Measurements from ENCODE around the gene RNF44.

RNF44 gene

GRCh38 chr5:176528301-176528700 lies 8.9 kb downstream of the RNF44 start:
- Histone ChIP-seq H3K36me3 (ENCODE audit: control insufficient read depth in 2 of 2, insufficient read depth in 2 of 2, low read length in 2 of 2) (peaks cover 17 to 25% of the 10 kb centered on the region in 2 donors), H3K27ac (ENCODE audit: low read length) (no peak overlapping the region), H3K9me3 (ENCODE audit: control insufficient read depth in 2 of 2, low read length in 2 of 2) (no peaks in the 10 kb centered on the region), H3K4me1 (ENCODE audit: control insufficient read depth, insufficient read depth, low read length) (peaks cover 31% of the 10 kb centered on the region), H3K27me3 (ENCODE audit: control insufficient read depth in 1 of 2, insufficient read depth in 2 of 2, low read length in 2 of 2) (no peaks in the 10 kb centered on the region), H3K4me3 (ENCODE audit: low read length in 2 of 2) (no peak overlapping the region), H3K9ac (ENCODE audit: low read length in 2 of 2) (no peak overlapping the region)

DNA sequence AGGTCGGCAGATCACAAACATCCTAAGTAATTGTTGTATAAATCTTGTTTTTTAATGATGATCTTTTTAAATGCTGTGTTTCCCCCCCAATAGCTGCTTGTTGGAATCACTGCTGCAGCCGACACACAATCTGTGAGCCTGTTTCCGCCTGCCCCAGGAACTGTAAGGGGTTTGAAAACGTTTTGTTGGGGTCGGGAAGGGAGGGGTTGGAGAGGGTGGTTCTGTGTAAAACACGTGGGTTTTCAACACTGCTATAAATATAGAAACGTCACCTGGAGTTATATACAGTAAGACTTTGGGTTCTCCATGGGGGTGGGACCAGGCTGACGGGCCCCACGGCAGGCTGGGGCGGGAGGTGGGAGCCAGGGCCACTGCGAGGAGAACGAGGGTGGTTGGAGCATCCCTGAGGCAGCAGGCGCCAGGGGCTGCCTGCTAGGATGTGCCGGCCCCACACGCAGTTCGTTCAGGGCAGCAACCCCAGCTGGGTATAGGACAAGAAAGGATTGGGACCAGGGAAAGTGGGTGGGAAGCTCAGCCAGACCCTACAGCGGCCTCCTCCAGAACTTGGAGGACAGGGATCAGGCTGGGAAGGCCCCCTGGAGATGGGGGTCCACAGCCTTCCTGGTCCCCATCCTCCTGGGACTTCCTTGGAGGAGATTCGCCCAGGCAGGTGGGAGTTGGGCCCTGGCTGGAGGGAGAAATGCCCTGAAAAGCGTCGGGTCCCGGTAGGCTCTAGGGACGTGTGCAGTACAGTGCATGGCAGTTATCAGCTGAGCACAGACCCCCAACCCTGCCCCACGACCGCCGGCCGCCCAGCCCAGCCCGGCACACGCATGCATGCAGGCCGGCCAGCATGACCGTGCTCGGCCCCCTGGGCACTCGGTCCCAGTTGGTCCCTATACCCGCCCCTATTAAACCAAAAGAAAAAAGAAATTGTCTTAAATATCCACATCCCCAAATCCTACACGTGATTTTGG lies 9.7 kb downstream of the RNF44 start:
- Histone ChIP-seq H3K36me3 (ENCODE audit: control insufficient read depth in 2 of 2, insufficient read depth in 2 of 2, low read length in 2 of 2) (peaks cover 17 to 25% of the 10 kb centered on the region in 2 donors), H3K9me3 (ENCODE audit: control insufficient read depth in 2 of 2, low read length in 2 of 2) (no peaks in the 10 kb centered on the region), H3K4me1 (ENCODE audit: control insufficient read depth, insufficient read depth, low read length) (peaks cover 24% of the 10 kb centered on the region), H3K27ac (ENCODE audit: low read length) (no peak overlapping the region), H3K4me3 (ENCODE audit: low read length in 2 of 2) (no peak overlapping the region), H3K9ac (ENCODE audit: low read length in 2 of 2) (no peak overlapping the region), H3K27me3 (ENCODE audit: control insufficient read depth in 1 of 2, insufficient read depth in 2 of 2, low read length in 2 of 2) (no peaks in the 10 kb centered on the region)

DNA sequence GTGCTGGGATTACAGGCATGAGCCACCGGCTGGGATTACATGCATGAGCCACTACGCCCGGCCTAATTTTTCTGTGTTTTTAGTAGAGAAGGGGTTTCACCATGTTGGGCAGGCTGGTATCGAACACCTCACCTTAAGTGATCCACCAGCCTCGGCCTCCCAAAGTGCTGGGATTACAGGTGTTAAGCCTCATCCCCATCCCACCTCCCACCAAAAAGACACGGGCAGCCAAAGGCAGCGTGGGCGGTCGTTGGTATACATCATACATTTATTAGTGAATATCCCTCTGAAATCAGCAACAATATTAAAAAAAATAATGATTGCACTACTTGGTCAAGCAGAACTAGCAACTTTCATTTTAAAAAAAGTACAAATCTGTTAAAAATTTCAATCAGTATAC lies 10.7 kb downstream of the RNF44 start:
- Histone ChIP-seq H3K9ac (ENCODE audit: low read length in 2 of 2) (no peak overlapping the region), H3K9me3 (ENCODE audit: control insufficient read depth in 2 of 2, low read length in 2 of 2) (no peaks in the 10 kb centered on the region), H3K36me3 (ENCODE audit: control insufficient read depth in 2 of 2, insufficient read depth in 2 of 2, low read length in 2 of 2) (peaks cover 15 to 23% of the 10 kb centered on the region in 2 donors), H3K4me3 (ENCODE audit: low read length in 2 of 2) (no peak overlapping the region), H3K27ac (ENCODE audit: low read length) (no peak overlapping the region), H3K4me1 (ENCODE audit: control insufficient read depth, insufficient read depth, low read length) (peaks cover 17% of the 10 kb centered on the region), H3K27me3 (ENCODE audit: control insufficient read depth in 1 of 2, insufficient read depth in 2 of 2, low read length in 2 of 2) (no peaks in the 10 kb centered on the region)

DNA sequence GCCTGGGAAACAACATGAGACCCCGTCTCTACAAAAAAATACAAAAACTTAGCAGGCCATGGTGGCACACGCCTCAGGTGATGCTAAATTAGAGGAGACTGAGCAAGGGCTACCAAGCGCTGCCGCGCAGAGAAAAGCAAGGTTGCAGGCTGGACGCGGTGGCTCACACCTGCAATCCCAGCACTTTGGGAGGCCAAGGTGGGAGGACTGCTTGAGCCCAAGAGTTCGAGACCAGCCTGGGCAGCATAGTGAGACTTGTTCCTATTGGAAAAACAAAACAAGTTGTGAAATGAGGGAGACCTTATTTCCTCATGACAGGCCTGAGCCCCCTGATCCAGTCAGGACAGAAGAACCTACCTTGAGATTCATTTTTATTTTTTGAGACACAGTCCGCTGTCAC lies 11.5 kb downstream of the RNF44 start:
- H3K27me3 ChIP-seq (ENCODE audit: control insufficient read depth in 1 of 2, insufficient read depth in 2 of 2, low read length in 2 of 2), result no peaks in the 10 kb centered on the region
- H3K4me1 ChIP-seq (ENCODE audit: control insufficient read depth, insufficient read depth, low read length), result peaks cover 9% of the 10 kb centered on the region
- H3K27ac ChIP-seq (ENCODE audit: low read length), result no peak overlapping the region
- no peak overlapping the region for H3K9ac ChIP-seq (ENCODE audit: low read length in 2 of 2)
- H3K9me3 ChIP-seq (ENCODE audit: control insufficient read depth in 2 of 2, low read length in 2 of 2), result no peaks in the 10 kb centered on the region
- peaks cover 10 to 23% of the 10 kb centered on the region in 2 donors for H3K36me3 ChIP-seq (ENCODE audit: control insufficient read depth in 2 of 2, insufficient read depth in 2 of 2, low read length in 2 of 2)
- H3K4me3 ChIP-seq (ENCODE audit: low read length in 2 of 2), result no peak overlapping the region

DNA sequence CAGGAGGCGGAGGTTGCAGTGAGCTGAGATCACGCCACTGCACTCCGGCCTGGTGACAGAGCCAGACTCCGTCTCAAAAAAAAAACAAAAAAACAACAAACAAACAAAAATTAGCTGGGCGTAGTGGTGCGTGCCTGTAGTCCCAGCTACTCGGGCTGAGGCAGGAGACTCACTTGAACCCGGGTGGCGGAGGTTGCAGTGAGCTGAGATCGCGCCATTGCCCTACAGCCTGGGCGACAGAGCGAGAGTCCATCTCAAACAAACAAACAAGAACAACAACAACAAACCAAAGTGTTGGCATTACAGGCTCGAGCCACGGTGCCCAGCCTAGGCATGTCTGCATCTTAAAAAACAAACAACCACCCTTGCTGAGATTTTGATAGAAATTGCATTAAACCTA lies 12.2 kb downstream of the RNF44 start:
- Histone ChIP-seq H3K36me3 (ENCODE audit: control insufficient read depth in 2 of 2, insufficient read depth in 2 of 2, low read length in 2 of 2) (peaks cover 10 to 20% of the 10 kb centered on the region in 2 donors), H3K27ac (ENCODE audit: low read length) (no peak overlapping the region), H3K9me3 (ENCODE audit: control insufficient read depth in 2 of 2, low read length in 2 of 2) (no peaks in the 10 kb centered on the region), H3K9ac (ENCODE audit: low read length in 2 of 2) (no peak overlapping the region), H3K4me3 (ENCODE audit: low read length in 2 of 2) (no peak overlapping the region), H3K4me1 (ENCODE audit: control insufficient read depth, insufficient read depth, low read length) (peaks cover 4% of the 10 kb centered on the region), H3K27me3 (ENCODE audit: control insufficient read depth in 1 of 2, insufficient read depth in 2 of 2, low read length in 2 of 2) (no peaks in the 10 kb centered on the region)

GRCh38 chr5:176524138-176524537 lies 13.1 kb downstream of the RNF44 start:
- no peaks in the 10 kb centered on the region for H3K9me3 ChIP-seq (ENCODE audit: control insufficient read depth in 2 of 2, low read length in 2 of 2)
- H3K4me3 ChIP-seq (ENCODE audit: low read length in 2 of 2), result no peak overlapping the region
- no peaks in the 10 kb centered on the region for H3K27me3 ChIP-seq (ENCODE audit: control insufficient read depth in 1 of 2, insufficient read depth in 2 of 2, low read length in 2 of 2)
- H3K4me1 ChIP-seq (ENCODE audit: control insufficient read depth, insufficient read depth, low read length), result peaks cover 4% of the 10 kb centered on the region
- peaks cover 3 to 14% of the 10 kb centered on the region in 2 donors for H3K36me3 ChIP-seq (ENCODE audit: control insufficient read depth in 2 of 2, insufficient read depth in 2 of 2, low read length in 2 of 2)
- no peak overlapping the region for H3K27ac ChIP-seq (ENCODE audit: low read length)
- no peak overlapping the region for H3K9ac ChIP-seq (ENCODE audit: low read length in 2 of 2)

DNA sequence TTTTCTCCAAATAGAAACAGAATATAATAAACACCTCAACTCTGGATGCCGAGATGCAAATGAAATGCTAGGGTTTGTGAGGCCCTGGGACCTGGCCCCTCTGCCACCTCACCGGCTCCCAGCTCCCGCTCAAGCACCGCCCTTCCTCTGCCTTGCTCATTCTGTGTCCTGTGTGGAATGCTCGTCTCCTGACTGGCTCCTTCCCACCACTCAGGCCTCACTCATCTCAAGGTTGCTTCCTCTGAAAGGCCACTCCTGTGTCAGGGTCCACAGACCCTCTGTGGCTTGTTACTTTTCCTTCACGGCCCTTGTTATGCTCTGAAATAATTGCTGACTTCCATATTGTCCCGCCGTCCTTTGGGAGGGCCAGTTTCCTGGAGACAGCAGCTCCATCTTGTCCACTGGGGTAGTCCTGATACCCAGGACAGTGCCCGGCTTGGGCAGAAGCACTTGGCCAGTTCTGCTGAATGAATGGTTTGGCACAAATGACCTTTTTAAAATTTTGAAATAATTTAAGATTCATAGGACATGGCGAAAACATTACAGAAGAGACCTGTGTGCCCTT lies 15.4 kb downstream of the RNF44 start:
- H3K36me3 ChIP-seq (ENCODE audit: control insufficient read depth in 2 of 2, insufficient read depth in 2 of 2, low read length in 2 of 2), result peaks cover 0 to 2% of the 10 kb centered on the region in 2 donors
- no peak overlapping the region for H3K4me3 ChIP-seq (ENCODE audit: low read length in 2 of 2)
- H3K27me3 ChIP-seq (ENCODE audit: control insufficient read depth in 1 of 2, insufficient read depth in 2 of 2, low read length in 2 of 2), result no peaks in the 10 kb centered on the region
- H3K9ac ChIP-seq (ENCODE audit: low read length in 2 of 2), result no peak overlapping the region
- no peaks in the 10 kb centered on the region for H3K9me3 ChIP-seq (ENCODE audit: control insufficient read depth in 2 of 2, low read length in 2 of 2)
- no peak overlapping the region for H3K27ac ChIP-seq (ENCODE audit: low read length)
- no peaks in the 10 kb centered on the region for H3K4me1 ChIP-seq (ENCODE audit: control insufficient read depth, insufficient read depth, low read length)

- H3K4me1 ChIP-seq (ENCODE audit: control insufficient read depth, insufficient read depth, low read length), result no peaks in the 10 kb centered on the region
- no peak overlapping the region for H3K27ac ChIP-seq (ENCODE audit: low read length)
- H3K36me3 ChIP-seq (ENCODE audit: control insufficient read depth in 2 of 2, insufficient read depth in 2 of 2, low read length in 2 of 2), result peaks cover 0 to 2% of the 10 kb centered on the region in 2 donors
- no peaks in the 10 kb centered on the region for H3K27me3 ChIP-seq (ENCODE audit: control insufficient read depth in 1 of 2, insufficient read depth in 2 of 2, low read length in 2 of 2)
- H3K9ac ChIP-seq (ENCODE audit: low read length in 2 of 2), result no peak overlapping the region
- H3K4me3 ChIP-seq (ENCODE audit: low read length in 2 of 2), result no peak overlapping the region
- no peaks in the 10 kb centered on the region for H3K9me3 ChIP-seq (ENCODE audit: control insufficient read depth in 2 of 2, low read length in 2 of 2)
These were observed 15.9 kb downstream of the RNF44 start for GRCh38 chr5:176521286-176521685.

DNA sequence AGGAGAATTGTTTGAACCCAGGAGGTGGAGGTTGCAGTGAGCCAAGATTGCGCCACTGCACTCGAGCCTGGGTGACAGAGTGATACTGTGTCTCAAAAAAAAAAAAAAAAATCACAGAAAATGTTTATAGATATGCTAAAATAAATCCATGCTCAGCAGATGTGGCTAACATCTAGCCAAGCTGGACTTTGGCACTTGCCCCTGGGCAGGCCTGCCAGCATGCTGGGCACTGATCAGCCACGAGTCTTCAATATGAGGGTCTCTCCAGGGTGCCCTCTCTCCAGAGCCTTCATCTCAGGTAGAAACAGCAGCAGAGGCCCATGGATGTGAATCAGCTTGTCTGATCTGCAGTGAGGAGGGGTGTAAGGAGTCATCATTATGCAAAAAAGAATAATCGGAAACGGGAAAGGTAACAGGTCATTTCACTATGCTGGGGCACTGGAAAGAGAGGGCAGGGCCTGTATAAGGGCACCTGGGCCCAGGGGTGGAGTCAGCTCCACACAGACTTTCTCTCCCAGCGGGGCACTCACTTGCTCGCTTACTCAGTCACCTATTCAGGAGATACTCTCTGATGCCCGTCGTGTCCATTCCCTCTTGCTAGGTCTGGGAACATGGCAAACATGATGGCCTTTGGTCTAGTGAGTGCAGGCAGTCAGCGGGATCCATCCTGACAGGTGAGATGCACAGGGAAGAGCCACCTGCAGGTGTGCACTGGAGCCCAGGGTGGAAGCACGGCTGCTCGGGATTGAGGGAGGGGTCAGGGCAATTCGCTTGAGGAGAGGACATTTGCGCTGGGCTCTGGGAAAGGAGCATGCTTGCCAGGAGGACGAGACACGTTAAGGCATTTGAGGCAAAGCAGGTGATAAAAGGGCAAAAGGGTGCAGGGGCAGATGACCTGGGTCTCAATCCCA lies 17.1 kb downstream of the RNF44 start:
- Histone ChIP-seq H3K4me1 (ENCODE audit: control insufficient read depth, insufficient read depth, low read length) (no peaks in the 10 kb centered on the region), H3K9me3 (ENCODE audit: control insufficient read depth in 2 of 2, low read length in 2 of 2) (no peaks in the 10 kb centered on the region), H3K4me3 (ENCODE audit: low read length in 2 of 2) (no peak overlapping the region), H3K27ac (ENCODE audit: low read length) (no peak overlapping the region), H3K27me3 (ENCODE audit: control insufficient read depth in 1 of 2, insufficient read depth in 2 of 2, low read length in 2 of 2) (no peaks in the 10 kb centered on the region), H3K9ac (ENCODE audit: low read length in 2 of 2) (no peak overlapping the region), H3K36me3 (ENCODE audit: control insufficient read depth in 2 of 2, insufficient read depth in 2 of 2, low read length in 2 of 2) (no peaks in the 10 kb centered on the region)

- no peak overlapping the region for H3K9ac ChIP-seq (ENCODE audit: low read length in 2 of 2)
- no peaks in the 10 kb centered on the region for H3K27me3 ChIP-seq (ENCODE audit: control insufficient read depth in 1 of 2, insufficient read depth in 2 of 2, low read length in 2 of 2)
- H3K27ac ChIP-seq (ENCODE audit: low read length), result no peak overlapping the region
- H3K9me3 ChIP-seq (ENCODE audit: control insufficient read depth in 2 of 2, low read length in 2 of 2), result no peaks in the 10 kb centered on the region
- H3K4me1 ChIP-seq (ENCODE audit: control insufficient read depth, insufficient read depth, low read length), result no peaks in the 10 kb centered on the region
- no peaks in the 10 kb centered on the region for H3K36me3 ChIP-seq (ENCODE audit: control insufficient read depth in 2 of 2, insufficient read depth in 2 of 2, low read length in 2 of 2)
- H3K4me3 ChIP-seq (ENCODE audit: low read length in 2 of 2), result no peak overlapping the region
These were observed 20.0 kb downstream of the RNF44 start for GRCh38 chr5:176517053-176517661.
